Body of pancreas (tissue), 4 donors: ENCODE measurements around the gene TRAPPC4.

Experiments used
- CTCF ChIP-seq, 7 experiments: fragments of 450-650 bp in 4 of 7; fragments of 200-600 bp in 3 of 7; sonication (generic) in 3 of 7; IDR thresholded peaks; one replicate each; pipeline ENCODE4 v1.5.1; 2016 to 2019; ENCODE audit warnings: antibody characterized with exemption in 7 of 7
- POLR2A ChIP-seq, 3 donors: fragments of 450-650 bp; IDR thresholded peaks; one replicate each; pipeline ENCODE4 v1.6.1; 2016; ENCODE audit warnings: antibody characterized with exemption in 3 of 3, mild to moderate bottlenecking in 2 of 3

DNA sequence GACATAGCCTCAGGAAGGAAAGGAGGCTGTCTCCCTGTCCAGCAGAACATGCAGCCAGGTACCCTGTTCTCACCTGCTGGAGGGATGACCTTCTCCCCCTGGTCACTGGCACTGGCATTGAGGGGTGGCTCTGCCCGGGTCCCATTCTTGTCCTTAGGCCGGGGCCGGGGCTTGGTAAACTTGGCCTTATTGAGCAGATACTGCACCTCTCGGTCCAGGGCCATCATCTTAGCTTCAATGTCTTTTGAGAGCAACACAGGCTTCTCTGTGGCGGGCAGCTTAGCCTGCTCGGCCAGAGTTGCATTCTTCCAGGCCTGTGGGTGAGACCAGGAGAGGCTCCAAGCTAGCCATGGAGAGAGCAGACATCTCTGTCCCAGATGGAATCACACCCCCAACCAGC lies 27.9 kb downstream of the TRAPPC4 start:
- TF ChIP-seq CTCF (IDR thresholded peaks at IDR 0.05) (no peak), POLR2A (IDR thresholded peaks at IDR 0.05) (no peak)
